Measurements from ENCODE around the gene SSH3. TPM values are rescaled to one million over a fixed set of nuclear protein-coding genes. Genes with fewer than 3 reads are reported as not detected.

SSH3 gene
- total RNA-seq, 6 experiments from 2014 or later = 10.9 to 17.9 (median 14.5) TPM

- Histone ChIP-seq H3K27me3 (no peaks in the 10 kb centered on the region), H3K4me3 (no peak overlapping the region), H3K36me3 (peaks cover 0 to 19% (median 0%) of the 10 kb centered on the region in 4 donors), H3K27ac (no peak overlapping the region), H3K9me3 (no peaks in the 10 kb centered on the region), H3K4me1 (peaks cover 0 to 12% (median 4%) of the 10 kb centered on the region in 4 donors)
- WGBS (ENCODE audit: insufficient coverage, low coverage, low lambda C conversion rate, missing lambda C conversion rate) = 100% methylated on average over 5 of the region's 12 CpGs
- TF ChIP-seq, protein P1, sequence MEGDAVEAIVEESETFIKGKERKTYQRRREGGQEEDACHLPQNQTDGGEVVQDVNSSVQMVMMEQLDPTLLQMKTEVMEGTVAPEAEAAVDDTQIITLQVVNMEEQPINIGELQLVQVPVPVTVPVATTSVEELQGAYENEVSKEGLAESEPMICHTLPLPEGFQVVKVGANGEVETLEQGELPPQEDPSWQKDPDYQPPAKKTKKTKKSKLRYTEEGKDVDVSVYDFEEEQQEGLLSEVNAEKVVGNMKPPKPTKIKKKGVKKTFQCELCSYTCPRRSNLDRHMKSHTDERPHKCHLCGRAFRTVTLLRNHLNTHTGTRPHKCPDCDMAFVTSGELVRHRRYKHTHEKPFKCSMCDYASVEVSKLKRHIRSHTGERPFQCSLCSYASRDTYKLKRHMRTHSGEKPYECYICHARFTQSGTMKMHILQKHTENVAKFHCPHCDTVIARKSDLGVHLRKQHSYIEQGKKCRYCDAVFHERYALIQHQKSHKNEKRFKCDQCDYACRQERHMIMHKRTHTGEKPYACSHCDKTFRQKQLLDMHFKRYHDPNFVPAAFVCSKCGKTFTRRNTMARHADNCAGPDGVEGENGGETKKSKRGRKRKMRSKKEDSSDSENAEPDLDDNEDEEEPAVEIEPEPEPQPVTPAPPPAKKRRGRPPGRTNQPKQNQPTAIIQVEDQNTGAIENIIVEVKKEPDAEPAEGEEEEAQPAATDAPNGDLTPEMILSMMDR (IDR thresholded peaks at IDR 0.05) = no peak
- no peak for TF ChIP-seq POLR2A (IDR thresholded peaks at IDR 0.05)
- intact Hi-C loops (cut with DNase I) = loop anchor here in 1 of 2 donors (5.0 kb wide), 1 partner anchor 35 kb away; no protein-coding TSS in a partner anchor
- ATAC-seq (no peak), DNase-seq (peak in 1 of 3 donors; percentile 44)
Observed at GRCh38 chr11:67307545-67308001, 4.2 kb downstream of the SSH3 start.

DNA sequence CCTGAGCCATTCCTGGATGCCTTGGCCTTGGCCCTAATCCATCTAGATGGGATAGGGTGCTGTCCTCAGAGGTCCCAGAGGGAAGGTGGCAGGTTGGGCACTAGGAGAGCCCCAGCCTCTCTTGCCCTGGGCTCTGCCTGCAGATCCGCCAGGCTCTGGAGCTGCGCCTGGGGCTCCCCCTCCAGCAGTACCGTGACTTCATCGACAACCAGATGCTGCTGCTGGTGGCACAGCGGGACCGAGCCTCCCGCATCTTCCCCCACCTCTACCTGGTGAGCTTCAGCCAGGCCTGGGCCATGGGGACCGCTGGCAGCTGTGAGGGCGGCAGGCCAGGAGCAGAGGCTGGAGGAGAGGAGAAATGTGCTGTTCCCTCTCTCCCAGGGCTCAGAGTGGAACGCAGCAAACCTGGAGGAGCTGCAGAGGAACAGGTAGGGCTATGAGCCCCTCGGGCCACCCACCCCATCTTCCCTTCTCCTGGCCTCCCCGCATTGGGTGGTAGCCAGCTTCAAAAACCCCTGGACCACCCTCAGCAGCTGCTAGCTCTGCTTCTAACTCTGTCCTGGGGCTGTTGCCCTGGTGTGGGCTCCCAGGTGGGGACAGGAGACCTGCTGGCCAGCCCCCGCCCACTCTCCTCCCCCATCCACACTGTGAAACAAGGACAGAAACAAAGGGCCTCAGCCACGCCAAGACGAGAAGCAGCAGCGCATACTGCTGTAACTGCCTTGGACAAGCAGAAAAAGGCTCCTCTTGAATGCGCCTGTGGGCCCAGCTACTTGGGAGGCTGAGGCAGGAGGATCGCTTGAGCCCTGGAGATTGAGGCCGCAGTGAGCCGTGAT is 4.9 kb downstream of the SSH3 start:
- DNase-seq (peak in 1 of 3 donors; percentile 46), ATAC-seq (no peak)
- Histone ChIP-seq H3K4me3 (no peak overlapping the region), H3K9me3 (no peaks in the 10 kb centered on the region), H3K27ac (no peak overlapping the region), H3K4me1 (peaks cover 0 to 8% (median 3%) of the 10 kb centered on the region in 4 donors), H3K27me3 (no peaks in the 10 kb centered on the region), H3K36me3 (peaks cover 0 to 19% (median 0%) of the 10 kb centered on the region in 4 donors)
- 100% methylated on average over 3 of the region's 20 CpGs for whole genome bisulfite sequencing (ENCODE audit: insufficient coverage, low coverage, low lambda C conversion rate, missing lambda C conversion rate)
- TF ChIP-seq, protein P1 (IDR thresholded peaks at IDR 0.05) = no peak
- TF ChIP-seq POLR2A (IDR thresholded peaks at IDR 0.05) = no peak
- intact Hi-C loops (cut with DNase I) = loop anchor here in 1 of 2 donors (5.0 kb wide), 1 partner anchor 36 kb away; no protein-coding TSS in a partner anchor

GRCh38 chr11:67309166-67309565 is 5.8 kb downstream of the SSH3 start:
- DNase-seq = no peak
- no CpG with 5 or more reads among the region's 11 CpGs for WGBS (ENCODE audit: insufficient coverage, low coverage, low lambda C conversion rate, missing lambda C conversion rate)
- TF ChIP-seq POLR2A (IDR thresholded peaks at IDR 0.05) = no peak
- TF ChIP-seq, protein P1 (IDR thresholded peaks at IDR 0.05) = no peak

DNA sequence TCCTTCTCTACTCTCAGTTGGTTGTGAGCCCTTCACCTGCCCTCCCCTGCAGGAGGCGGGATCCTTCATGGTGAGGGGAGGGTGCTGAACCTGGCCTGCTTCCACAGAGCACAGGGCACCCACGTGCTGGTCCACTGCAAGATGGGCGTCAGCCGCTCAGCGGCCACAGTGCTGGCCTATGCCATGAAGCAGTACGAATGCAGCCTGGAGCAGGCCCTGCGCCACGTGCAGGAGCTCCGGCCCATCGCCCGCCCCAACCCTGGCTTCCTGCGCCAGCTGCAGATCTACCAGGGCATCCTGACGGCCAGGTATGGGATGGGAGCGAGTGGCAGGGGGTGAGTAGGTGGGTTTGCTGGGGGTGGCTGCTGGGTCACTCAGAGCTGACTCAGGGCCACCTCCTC is 6.3 kb downstream of the SSH3 start:
- no peaks in the 10 kb centered on the region for H3K9me3 ChIP-seq
- no peak overlapping the region for H3K4me3 ChIP-seq
- ATAC-seq (no peak), DNase-seq (no peak)
- no peak for TF ChIP-seq POLR2A (IDR thresholded peaks at IDR 0.05)
- TF ChIP-seq, protein P1 (IDR thresholded peaks at IDR 0.05) = no peak
- peaks cover 0 to 1% (median 0%) of the 10 kb centered on the region in 4 donors for H3K4me1 ChIP-seq
- no peaks in the 10 kb centered on the region for H3K27me3 ChIP-seq
- WGBS (ENCODE audit: insufficient coverage, low coverage, low lambda C conversion rate, missing lambda C conversion rate) = no CpG with 5 or more reads among the region's 14 CpGs
- intact Hi-C loops (cut with DNase I) = loop anchor here (5.0 kb wide), 2 partner anchors 37 to 47 kb away; no protein-coding TSS in a partner anchor
- H3K36me3 ChIP-seq = peaks cover 0 to 19% (median 0%) of the 10 kb centered on the region in 4 donors
- no peak overlapping the region for H3K27ac ChIP-seq

More at GRCh38 chr11:67309166-67309565, 5.8 kb downstream of the SSH3 start:
- intact Hi-C loops (cut with DNase I) = loop anchor here in 1 of 2 donors (5.0 kb wide), 1 partner anchor 37 kb away; no protein-coding TSS in a partner anchor
- no peaks in the 10 kb centered on the region for H3K27me3 ChIP-seq
- peaks cover 0 to 19% (median 0%) of the 10 kb centered on the region in 4 donors for H3K36me3 ChIP-seq
- H3K27ac ChIP-seq = no peak overlapping the region
- no peak for ATAC-seq
- no peak overlapping the region for H3K4me3 ChIP-seq
- no peaks in the 10 kb centered on the region for H3K9me3 ChIP-seq
- peaks cover 0 to 6% (median 2%) of the 10 kb centered on the region in 4 donors for H3K4me1 ChIP-seq
